Neural crest cell (in vitro differentiated cells): ENCODE data around the gene ZNF454. TPM values are rescaled to one million over a fixed set of nuclear protein-coding genes. Genes with fewer than 3 reads are reported as not detected.

Experiments
- DNase-seq: peaks from one replicate; pipeline ENCODE4 v3.0.0; 2021; ENCODE audit warnings: low read depth, mixed read lengths, low spot score
- H3K27ac Mint-ChIP-seq: one replicate; pipeline ENCODE4 v1.8.0; 2021; ENCODE audit warnings: mild to moderate bottlenecking, mixed read lengths; ENCODE audit not compliant: unreplicated experiment
- H3K27me3 Mint-ChIP-seq: 2 replicates; pipeline ENCODE4 v1.8.0; 2021; ENCODE audit warnings: low read depth, mild to moderate bottlenecking, mixed read lengths
- H3K36me3 Mint-ChIP-seq: 2 replicates; pipeline ENCODE4 v1.8.0; 2021; ENCODE audit warnings: low read depth, mild to moderate bottlenecking, mixed read lengths
- H3K4me1 Mint-ChIP-seq: 2 replicates; pipeline ENCODE4 v1.8.0; 2021; ENCODE audit warnings: mixed read lengths
- H3K4me3 Mint-ChIP-seq: one replicate; pipeline ENCODE4 v1.8.0; 2021; ENCODE audit warnings: mild to moderate bottlenecking, mixed read lengths
- H3K9me3 Mint-ChIP-seq: 2 replicates; pipeline ENCODE4 v1.8.0; 2021; ENCODE audit warnings: mixed read lengths
- long read RNA-seq: library from polyadenylated mRNA; unstranded; transcript quantifications from one replicate; pipeline ENCODE4 v2.0.0, GENCODE V29; 2020
- total RNA-seq: library from RNA; stranded (reverse); gene quantifications from 2 replicates; pipeline ENCODE4 v1.2.1, GENCODE V29; 2021
- TF ChIP-seq, protein P1 (sequence below): fragments of 200-600 bp; sonication (generic); conservative IDR thresholded peaks from 2 replicates; pipeline ENCODE4 v1.5.0; 2021; ENCODE audit warnings: antibody characterized with exemption, mild to moderate bottlenecking

Gene ZNF454
- 0.26 TPM in 1 of 2 replicates, not detected in the other for total RNA-seq
- long read RNA-seq = 0 reads

DNA sequence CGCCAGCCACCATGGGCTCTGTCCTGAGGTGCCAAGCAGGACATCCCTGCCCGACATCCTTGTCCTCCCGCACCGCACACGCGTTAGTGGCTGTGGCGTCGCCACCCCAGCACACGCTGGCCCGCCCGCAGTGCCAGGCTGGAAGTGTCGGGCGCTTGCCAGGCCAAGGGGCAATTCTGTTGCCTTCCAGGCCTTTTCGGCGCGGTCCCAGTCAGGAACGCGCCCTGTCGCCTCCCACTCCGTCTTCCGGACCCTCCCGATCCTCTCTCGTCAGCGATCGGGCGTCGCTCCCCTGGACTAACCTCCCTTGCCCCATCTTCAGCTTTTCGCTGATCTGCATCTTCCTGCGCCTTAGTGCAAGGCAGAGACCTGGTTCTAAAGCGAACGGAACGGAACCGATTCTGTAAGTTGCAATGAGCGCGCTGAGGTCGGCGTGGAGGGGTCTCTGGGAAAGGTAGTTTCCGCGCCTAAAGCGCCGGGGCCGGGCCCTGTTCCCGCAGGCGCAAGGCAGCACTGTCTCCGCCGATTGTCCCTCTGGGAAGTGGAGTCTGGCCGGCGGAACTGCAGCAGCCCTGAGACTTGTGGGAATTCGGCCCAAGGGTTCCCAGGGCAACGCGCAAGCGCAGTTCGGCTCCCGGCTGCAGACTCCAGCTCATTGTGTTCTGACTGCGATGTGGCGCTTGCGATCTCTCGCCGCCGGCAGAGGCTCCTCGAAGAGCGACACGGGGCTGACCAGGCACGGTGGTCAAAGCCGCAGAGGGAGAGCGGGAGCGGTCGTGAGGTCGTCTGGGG lies at the start of gene ZNF454:
Gene ZNF454, plus strand, starts transcription at position 630 of the 792 bp plus-strand sequence. CDS start 1,594 bp downstream, outside the sequence.
- TF ChIP-seq, protein P1, sequence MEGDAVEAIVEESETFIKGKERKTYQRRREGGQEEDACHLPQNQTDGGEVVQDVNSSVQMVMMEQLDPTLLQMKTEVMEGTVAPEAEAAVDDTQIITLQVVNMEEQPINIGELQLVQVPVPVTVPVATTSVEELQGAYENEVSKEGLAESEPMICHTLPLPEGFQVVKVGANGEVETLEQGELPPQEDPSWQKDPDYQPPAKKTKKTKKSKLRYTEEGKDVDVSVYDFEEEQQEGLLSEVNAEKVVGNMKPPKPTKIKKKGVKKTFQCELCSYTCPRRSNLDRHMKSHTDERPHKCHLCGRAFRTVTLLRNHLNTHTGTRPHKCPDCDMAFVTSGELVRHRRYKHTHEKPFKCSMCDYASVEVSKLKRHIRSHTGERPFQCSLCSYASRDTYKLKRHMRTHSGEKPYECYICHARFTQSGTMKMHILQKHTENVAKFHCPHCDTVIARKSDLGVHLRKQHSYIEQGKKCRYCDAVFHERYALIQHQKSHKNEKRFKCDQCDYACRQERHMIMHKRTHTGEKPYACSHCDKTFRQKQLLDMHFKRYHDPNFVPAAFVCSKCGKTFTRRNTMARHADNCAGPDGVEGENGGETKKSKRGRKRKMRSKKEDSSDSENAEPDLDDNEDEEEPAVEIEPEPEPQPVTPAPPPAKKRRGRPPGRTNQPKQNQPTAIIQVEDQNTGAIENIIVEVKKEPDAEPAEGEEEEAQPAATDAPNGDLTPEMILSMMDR = no peak
- DNase-seq = no peak
- Mint-ChIP-seq H3K27me3 (peaks cover 5% of the 10 kb centered on the region), H3K9me3 (peaks cover 46% of the 10 kb centered on the region), H3K4me1 (no peaks in the 10 kb centered on the region), H3K27ac (no peak within 1 kb of the TSS), H3K36me3 (peaks cover 46% of the 10 kb centered on the region), H3K4me3 (no peak within 1 kb of the TSS)

DNA sequence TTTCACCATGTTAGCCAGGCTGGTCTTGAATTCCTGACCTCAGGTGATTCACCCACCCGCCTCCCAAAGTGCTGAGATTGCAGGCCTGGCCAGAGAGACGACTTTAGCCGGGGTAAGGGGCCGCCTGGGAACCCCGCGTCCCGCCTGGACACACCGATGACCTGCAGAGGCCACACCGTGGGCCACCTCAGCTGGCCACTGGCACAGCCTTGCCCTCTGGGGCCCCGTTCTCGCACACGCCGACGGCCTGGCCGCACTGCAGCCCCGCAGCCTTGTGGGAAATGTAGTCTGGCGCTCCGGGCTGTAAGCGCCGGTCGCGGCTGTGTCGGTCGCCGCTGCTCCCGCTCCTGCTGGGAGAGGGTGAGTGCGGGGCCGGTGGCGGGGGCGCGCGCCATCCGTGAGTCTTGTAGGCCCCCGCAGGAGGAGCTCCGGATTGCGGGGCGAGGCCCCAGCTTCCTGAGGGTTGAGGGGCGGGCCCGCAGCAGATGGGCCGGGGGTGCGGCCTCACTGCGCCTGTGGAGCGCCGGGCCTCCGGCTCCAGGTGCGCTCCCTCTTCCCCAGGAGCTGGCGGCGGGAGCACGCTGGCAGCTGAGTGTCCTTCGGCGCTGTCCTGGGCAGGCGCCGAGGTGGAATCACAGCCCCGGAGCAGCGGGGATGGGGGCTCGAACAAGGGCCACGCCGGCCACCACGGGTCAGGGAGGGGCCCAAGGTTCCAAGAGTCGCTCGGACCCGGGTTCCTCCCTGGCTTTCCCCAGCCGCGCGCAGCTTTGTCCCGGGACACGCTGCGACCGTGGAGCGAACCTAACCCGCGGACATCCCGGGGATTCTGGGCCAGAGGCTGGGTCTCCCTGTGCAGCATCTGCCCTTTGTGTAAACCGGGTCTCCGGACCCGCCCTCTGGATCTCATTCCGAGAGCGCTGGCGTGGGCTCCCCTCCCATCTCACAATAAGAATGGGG lies 45.1 kb upstream of the ZNF454 start, which contains the start of gene ZFP2:
Gene ZFP2, plus strand, starts transcription at position 299 of the 957 bp plus-strand sequence. CDS start 35,401 bp downstream, outside the sequence.
- peak within 1 kb of the TSS; percentile 78 for H3K27ac Mint-ChIP-seq
- peak within 1 kb of the TSS; percentile 93 for H3K4me3 Mint-ChIP-seq
- H3K9me3 Mint-ChIP-seq = peaks cover 13% of the 10 kb centered on the region
- TF ChIP-seq, protein P1 = no peak
- H3K36me3 Mint-ChIP-seq = peaks cover 58% of the 10 kb centered on the region
- DNase-seq = peak; percentile 62
- no peaks in the 10 kb centered on the region for H3K27me3 Mint-ChIP-seq
- H3K4me1 Mint-ChIP-seq = peaks cover 16% of the 10 kb centered on the region

DNA sequence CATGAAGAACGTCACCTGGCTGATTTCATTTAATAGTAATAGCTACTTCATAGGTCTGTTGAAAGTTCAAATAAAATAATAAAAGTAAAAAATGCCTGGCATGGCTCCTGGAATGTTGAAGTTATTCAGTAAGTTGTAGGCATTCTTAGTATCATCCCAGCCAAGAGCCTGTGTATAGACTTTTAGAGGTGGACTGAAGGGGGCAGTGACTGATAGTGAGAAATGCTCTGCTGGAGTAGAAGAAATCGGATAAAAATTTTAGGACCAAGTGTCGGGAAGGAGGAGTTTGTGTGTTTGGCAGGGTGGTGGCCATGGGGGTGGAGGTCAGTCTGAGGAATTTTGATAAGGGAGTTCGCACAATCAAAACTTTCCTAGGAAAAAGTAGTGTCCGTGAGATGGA lies 41.7 kb upstream of the ZNF454 start:
- peaks cover 59% of the 10 kb centered on the region for H3K36me3 Mint-ChIP-seq
- DNase-seq = no peak
- H3K27me3 Mint-ChIP-seq = no peaks in the 10 kb centered on the region
- peaks cover 30% of the 10 kb centered on the region for H3K9me3 Mint-ChIP-seq
- H3K4me1 Mint-ChIP-seq = peaks cover 16% of the 10 kb centered on the region
- TF ChIP-seq, protein P1 = no peak
- peak overlapping the region; percentile 1 for H3K4me3 Mint-ChIP-seq
- H3K27ac Mint-ChIP-seq = no peak overlapping the region

DNA sequence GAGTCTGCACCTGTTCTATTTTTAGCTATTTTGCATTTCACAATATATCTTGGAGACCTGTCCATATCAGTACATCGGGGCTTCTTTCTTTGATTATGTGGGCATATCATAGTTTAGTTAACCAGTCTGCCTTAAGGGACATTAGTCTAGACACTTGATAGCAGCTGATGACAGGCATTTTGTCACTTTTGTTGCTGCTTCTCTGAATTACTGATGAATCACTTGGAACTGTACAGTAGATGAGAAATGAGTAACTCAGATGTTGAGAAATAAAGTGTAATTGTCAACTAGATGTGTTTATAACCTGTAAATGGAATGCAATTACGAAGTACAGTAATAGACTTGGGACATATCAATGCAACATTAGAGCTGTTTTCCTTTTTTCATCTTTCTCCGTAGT lies 38.1 kb upstream of the ZNF454 start:
- Mint-ChIP-seq H3K4me3 (no peak overlapping the region), H3K27me3 (no peaks in the 10 kb centered on the region), H3K4me1 (peaks cover 9% of the 10 kb centered on the region), H3K27ac (no peak overlapping the region), H3K36me3 (peaks cover 56% of the 10 kb centered on the region), H3K9me3 (peaks cover 34% of the 10 kb centered on the region)
- DNase-seq = no peak
- TF ChIP-seq, protein P1 = no peak
